HG03342 (cell line): ENCODE data around the gene MC1R.
A peak's percentile ranks its signal among the peaks of the same experiment; 100 is the strongest.
"Not testable (repeated sequence)": the region's sequence is repeated elsewhere in the genome, so short reads cannot be mapped to it uniquely, and the experiment has no call there.

Experiments
- ATAC-seq: cut with Tn5 transposase; IDR thresholded peaks from one replicate; pipeline ENCODE4 v1.9.1; 2021; ENCODE audit warnings: mild to moderate bottlenecking, moderate library complexity; ENCODE audit not compliant: unreplicated experiment

Gene MC1R

DNA sequence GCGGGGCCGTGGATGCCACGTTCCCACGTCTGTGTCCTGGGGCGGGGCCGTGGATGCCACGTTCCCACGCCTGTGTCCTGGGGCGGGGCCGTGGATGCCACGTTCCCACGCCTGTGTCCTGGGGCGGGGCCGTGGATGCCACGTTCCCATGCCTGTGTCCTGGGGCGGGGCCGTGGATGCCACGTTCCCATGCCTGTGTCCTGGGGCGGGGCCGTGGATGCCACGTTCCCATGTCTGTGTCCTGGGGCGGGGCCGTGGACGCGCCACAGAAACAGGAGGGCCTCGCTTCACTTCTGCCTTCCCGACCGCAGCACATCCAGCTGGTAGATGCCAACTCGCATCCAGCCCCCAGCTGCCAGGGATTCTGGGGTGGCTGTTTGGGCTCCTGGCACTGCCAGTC is 15.4 kb downstream of the MC1R start:
- ATAC-seq, result not testable (repeated sequence)

DNA sequence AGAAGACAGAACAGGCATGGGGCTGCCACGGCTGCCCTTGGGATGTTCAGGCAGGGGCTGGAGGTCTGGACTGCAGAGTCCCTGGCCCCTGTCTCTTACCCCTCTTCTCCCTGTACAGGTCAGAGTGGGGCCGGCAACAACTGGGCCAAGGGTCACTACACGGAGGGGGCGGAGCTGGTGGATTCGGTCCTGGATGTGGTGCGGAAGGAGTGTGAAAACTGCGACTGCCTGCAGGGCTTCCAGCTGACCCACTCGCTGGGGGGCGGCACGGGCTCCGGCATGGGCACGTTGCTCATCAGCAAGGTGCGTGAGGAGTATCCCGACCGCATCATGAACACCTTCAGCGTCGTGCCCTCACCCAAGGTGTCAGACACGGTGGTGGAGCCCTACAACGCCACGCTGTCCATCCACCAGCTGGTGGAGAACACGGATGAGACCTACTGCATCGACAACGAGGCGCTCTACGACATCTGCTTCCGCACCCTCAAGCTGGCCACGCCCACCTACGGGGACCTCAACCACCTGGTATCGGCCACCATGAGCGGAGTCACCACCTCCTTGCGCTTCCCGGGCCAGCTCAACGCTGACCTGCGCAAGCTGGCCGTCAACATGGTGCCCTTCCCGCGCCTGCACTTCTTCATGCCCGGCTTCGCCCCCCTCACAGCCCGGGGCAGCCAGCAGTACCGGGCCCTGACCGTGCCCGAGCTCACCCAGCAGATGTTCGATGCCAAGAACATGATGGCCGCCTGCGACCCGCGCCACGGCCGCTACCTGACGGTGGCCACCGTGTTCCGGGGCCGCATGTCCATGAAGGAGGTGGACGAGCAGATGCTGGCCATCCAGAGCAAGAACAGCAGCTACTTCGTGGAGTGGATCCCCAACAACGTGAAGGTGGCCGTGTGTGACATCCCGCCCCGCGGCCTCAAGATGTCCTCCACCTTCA is 16.2 kb downstream of the MC1R start:
- ATAC-seq, result no peak

DNA sequence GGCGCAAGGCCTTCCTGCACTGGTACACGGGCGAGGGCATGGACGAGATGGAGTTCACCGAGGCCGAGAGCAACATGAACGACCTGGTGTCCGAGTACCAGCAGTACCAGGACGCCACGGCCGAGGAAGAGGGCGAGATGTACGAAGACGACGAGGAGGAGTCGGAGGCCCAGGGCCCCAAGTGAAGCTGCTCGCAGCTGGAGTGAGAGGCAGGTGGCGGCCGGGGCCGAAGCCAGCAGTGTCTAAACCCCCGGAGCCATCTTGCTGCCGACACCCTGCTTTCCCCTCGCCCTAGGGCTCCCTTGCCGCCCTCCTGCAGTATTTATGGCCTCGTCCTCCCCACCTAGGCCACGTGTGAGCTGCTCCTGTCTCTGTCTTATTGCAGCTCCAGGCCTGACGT is 17.0 kb downstream of the MC1R start:
- ATAC-seq, result not testable (repeated sequence)

DNA sequence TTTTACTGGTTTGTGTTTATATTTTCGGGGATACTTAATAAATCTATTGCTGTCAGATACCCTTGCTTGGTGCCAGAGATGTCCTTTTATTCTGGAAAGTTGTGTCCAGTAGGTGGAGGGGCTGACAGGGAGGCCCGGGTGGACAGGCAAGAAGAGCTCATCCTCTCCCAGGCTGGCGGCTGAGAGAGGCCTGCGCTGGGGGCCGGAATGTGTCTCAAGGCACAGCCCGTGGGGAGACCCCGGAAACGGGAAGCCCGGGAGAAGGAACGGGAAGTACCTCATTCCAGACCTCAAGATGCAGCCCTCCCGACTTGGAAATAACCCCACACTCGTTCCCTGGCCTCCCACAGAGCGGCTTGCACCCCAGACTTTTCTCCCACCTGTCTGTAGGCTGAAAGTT is 17.4 kb downstream of the MC1R start:
- ATAC-seq, result no peak

DNA sequence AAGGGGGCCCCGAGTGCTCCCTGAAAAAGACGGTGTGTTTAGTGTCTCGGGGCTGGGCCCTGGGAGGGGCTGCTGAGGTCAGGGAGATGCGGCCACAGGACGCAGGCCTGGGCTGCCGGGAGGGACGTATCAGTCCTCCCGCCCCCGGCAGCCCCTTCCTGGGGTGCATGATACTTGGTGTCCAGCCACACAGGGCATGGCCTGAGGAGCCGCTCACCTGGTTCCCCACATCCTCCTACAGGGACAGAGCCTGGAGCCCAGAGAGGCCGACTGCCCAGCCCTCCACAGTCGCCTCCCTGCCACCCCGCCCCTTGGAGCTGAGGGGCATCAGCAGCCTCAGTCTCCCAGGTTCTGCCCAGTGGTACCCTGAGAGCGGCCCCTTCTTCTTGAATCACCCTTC is 17.8 kb downstream of the MC1R start:
- ATAC-seq, result no peak

DNA sequence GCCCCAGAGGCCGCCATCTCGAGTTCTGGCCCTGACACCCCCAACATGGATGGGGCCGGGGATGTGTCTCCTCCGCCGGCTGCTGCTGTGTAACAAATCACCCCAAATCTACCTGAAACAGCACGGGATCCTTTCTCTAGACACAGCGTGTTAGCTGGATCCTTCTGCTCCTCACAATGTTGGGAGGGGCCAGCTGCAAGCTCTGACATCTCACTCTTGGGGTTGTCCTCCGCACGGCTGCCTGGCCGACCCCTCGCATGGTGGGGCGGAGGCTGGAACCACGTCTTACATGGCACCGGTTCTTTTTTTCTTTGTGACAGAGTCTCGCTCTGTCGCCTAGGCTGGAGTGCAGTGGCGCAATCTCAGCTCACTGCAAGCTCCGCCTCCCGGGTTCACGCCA is 18.3 kb downstream of the MC1R start:
- no peak for ATAC-seq

DNA sequence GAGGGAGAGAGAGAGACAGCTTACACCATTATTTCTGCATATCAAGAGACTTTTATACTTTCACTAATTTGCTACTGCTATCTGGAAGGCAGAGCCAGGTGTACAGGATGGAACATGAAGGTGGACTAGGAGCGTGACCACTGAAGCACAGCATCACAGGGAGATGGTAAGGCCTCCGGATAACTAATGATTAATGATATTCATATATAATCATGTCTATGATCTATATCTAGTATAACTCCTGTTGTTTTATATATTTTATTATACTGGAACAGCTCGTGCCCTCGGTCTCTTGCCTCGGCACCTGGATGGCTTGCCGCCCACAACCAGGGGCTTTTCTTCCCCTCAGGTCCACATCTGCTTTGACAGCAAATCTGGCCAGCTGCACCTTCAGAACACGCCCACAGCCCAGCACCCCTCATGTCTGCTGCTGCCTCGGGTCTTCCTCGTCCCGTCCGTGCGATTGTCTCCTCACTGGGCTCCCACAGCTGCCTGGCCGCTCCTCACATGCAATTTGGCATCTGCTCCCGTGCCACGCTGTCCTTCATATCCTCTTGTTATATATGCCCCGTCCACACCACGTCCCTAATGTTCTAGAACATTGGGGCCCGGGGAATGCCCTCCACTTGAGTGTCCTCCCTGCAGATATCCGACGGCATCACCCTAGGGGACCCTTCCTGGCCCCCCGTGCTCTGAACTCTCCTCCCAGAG is 19.7 kb downstream of the MC1R start:
- no peak for ATAC-seq

DNA sequence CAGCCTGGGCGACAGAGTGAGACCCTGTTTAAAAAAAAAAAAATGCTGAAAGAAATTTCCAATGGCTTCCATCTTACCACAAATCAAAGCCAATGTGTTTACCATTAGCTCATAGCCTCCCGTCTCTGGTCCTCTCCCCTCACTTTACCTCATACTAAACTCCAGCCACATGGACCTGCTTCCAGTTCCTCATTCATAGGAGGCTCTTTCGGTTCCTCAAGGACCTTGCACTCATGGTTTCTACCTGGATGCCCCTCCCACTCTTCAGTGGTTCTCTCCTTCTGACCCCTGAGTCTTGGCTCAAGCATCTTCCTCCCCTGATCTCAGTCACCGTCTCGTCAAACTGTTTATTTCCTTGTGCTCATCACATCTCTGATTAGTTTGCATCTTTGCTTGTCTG is 26.1 kb downstream of the MC1R start:
- ATAC-seq, result peak; percentile 42

DNA sequence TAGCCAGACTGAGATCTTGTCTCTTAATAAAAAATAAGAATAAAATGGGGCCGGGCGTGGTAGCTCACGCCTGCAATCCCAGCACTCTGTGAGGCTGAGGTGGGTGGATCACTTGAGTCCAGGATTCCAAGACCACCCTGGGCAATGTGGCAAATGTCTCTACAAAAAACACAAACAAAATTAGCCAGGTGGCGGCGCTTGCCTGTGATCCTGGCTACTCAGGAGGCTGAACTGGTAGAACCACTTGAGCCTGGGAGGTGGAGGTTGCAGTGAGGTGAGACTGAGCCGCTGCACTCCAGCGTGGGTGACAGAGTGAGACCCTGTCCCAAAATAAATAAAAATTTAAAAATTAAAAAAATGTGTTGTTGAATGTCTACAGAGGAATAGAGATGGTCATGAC is 27.0 kb downstream of the MC1R start:
- ATAC-seq, result no peak

DNA sequence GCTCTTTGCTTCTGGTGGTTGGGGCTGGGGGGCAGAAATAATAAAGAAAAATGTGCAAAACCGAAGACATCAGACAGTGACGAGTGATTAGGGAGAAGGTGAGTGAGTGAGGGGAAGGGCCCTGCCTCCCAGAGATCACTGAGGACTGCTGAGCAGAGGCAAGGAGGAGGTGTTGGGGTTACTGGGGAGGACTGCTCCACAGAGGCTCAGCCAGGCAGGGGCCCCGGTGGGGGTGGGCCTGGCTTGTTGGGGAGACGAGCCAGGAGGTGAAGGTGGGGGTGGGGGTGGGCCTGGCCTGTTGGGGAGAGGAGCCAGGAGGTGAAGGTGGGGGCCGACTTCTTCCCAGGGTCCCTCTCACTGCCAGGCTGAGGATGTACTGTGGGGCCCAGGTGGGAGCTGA is 27.9 kb downstream of the MC1R start:
- no peak for ATAC-seq

DNA sequence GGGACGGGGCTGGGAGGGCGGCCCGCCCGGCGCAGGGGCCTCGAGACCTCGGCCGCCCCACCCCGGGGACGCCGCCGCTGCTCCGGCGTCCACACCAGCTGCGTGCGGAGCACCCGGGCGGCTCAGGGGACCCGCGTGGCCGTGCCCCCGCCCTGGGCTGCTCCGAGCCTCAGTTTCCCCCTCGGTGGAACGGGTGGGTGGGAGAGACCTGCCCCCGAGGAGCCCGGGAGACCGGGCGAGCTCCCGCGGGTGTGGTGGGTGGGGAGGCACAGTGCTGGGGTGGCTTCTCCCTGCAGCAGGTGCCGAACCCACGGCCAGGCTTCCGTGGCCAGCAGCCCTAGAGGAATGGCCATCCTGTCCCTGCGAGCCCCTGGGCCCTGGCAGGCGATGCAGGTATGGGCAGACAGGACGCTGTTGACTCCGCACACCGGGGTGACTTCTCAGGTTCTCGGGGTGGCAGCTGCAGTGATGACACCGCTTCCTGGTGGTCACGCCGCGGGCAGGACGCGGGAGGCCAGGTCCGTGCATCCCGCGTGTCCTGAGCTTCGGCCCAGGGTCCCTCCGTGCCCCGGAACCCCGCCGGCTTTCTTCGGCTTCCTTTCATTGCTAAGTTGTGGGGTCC is 30.6 kb downstream of the MC1R start:
- ATAC-seq, result no peak

DNA sequence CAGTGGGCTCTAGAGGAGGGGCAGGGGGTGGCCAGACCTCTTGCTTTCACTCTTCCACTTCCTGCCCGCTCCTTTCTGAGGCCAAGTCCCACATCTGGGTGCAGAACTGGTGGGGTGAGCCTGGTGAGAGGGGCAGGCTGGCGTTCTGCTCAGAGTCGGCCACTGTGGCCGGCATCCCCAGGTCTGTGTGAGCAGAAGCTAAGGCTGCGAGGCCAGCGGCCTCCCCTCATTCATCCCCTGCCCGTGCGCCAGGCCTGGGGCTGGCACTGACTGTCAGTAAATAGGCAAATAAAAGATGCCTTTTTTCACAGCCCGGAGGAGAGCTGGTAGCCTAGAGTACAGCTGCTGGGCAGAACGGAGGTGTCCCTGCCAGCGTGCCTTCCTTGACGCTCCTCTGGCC is 31.1 kb downstream of the MC1R start:
- no peak for ATAC-seq

DNA sequence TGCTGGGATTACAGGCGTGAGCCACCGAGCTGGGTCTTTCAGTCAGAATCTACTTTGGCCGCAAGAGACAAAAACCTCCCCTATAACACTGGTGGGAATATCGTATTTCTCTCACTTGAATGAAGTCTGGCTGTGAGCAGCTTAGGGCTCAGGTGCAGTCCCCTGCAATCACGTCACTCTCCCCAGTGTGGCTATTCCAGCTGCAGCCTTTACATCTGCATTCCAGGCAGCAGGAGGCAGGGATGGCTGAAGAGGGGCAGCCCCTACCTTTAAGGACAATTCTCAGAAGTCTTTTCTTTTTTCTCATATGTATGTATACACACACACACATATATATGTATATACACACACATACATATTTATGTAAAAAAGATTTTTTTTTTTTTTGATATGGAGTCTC is 32.8 kb downstream of the MC1R start:
- no peak for ATAC-seq

DNA sequence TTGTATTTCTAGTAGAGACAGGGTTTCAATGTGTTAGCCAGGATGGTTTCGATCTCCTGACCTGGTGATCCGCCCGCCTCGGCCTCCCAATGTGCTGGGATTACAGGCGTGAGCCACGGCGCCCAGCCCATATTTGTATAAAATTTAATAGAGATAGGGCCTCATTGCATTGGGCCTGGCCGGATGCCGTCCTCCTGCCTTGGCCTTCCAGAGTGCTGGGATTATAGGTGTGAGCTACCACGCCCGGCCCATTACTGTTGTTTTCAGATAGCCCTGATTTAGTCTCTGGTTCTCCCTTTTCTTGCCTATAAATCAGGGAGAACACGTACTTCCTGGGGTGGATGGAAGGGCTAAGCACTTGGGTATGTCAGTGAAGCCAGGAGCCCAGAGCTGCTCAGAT is 33.4 kb downstream of the MC1R start:
- ATAC-seq, result no peak

DNA sequence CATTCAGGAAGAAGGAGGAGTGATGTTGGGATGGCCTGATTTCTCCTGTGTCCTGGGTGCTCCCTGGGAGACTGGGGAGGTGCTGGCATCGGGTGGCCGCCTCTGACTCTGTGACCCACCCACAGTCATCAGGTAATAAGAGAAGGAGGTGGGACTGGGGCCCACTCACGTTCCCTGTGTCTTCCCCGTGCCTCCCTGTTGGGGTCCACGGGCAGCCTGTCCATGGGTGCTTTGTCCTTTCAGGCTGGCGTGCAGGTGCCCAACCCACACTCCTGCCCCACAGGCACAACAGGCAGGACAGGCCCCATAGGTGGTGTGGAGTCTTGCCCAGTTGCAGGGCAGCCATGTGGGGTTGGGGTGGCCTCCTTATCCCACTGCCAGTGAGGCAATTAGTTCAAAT is 33.9 kb downstream of the MC1R start:
- ATAC-seq, result no peak

DNA sequence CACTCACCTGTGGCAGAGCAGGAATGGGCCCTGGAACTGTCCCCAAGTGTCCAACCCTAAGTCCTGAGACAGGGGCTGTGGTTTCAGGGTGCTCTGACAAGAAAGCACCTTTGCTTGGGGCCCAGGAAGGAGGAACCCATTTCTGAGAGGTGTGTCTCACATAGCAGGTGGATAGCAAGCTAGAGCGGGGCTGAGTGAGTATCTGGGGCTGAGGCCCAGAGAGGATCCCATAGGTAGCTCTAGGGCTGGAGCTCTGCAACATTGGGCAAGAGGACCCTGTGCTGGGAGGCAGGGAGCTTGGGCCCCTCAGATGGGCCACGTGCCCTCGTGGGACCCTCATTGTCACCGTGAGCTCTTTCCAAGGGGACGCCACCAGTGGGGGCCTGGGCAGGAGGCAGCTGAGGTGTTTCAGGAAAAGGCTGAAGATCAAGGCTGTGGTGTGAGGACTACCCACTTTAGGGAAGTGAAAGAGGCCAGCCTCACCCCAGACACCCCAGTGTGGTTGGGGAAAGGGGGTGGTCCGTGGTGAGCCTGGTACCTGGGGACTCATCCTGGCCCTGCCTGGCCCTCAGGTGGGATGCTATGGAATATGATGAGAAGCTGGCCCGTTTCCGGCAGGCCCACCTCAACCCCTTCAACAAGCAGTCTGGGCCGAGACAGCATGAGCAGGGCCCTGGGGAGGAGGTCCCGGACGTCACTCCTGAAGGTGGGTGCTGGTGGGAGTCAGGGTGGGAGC is 35.2 kb downstream of the MC1R start:
- peak; percentile 59 for ATAC-seq

DNA sequence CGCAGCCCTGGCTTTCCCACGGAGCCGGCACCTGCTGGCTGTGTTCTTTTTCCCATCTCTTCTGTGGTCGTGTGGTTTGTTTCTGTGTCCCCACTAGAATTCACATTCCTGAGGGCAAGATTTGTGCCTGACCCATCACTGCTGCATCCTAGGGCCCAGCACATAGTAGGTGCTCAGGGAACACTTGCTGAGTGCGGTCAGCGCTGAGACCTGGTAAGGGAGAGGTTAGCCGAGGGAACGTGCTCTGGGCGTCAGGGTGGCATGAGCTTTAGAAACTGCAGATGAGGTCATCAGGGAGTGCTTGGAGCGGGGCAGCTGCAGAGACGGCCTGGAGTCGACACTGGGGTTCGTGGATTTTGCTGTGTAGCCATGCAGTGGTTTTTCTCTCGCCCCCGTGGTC is 35.8 kb downstream of the MC1R start:
- ATAC-seq, result no peak

DNA sequence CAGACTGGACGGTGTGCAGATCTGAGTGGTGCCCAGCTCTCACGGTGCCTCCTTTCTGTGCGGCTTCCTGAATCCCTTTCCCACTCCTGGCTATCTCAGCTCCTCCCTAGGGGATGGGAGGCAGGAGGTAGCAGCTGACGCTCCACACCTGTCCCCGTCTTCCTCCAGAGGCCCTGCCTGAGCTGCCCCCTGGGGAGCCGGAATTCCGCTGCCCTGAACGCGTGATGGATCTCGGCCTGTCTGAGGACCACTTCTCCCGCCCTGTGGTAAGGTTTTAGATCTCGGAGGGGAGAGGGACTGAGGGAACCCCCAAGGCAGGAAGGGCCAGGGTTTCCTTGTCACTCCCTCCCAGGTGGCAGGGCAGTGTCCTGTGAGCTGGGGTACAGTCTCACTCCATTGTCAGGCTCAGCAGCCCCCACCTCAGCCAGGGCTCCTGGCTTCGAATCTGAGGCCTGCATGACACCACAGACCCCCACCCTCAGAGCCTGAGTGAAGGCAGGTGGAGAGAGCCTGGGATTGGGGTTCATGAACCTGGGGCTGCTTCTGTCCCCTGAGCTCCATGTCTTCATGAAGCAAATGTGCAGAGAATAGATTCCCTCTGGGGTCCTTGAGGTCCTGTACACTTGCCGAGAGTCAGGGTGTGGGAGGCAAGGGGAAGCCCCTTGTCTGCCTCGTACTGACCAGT is 36.5 kb downstream of the MC1R start:
- ATAC-seq, result no peak

DNA sequence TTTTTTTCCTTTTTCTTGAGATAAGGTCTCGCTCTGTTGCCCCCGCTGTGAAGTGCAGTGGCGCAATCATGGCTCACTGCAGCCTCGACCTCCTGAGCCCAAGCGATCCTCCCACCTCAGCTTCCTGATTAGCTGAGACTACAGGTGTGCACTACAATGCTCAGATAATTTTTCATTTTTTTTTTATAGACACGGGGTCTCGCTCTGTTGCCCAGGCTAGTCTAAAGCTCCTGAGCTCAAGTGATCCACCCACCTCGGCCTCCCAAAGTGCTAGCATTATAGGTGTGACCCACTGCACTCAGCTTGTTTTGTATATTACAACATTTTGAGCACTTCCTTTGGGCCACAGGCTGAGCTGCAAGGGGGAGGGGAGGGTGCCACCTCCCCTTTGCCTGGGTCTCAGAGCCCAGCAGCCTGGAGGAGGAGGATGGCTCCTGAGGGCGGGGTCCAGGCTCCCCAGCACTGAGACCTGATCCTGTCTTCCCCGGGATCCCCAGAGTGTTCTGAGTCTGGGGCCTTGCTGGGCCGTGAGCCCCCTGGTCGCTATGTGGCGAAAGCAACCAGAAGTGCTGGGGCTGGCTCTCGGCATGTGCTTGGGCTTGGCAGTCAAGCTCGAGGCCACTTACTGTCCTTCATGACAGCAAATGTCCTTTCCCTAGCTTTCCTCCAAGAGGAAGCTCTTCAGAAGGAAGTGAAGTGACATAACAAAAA is 38.0 kb downstream of the MC1R start:
- ATAC-seq, result no peak

DNA sequence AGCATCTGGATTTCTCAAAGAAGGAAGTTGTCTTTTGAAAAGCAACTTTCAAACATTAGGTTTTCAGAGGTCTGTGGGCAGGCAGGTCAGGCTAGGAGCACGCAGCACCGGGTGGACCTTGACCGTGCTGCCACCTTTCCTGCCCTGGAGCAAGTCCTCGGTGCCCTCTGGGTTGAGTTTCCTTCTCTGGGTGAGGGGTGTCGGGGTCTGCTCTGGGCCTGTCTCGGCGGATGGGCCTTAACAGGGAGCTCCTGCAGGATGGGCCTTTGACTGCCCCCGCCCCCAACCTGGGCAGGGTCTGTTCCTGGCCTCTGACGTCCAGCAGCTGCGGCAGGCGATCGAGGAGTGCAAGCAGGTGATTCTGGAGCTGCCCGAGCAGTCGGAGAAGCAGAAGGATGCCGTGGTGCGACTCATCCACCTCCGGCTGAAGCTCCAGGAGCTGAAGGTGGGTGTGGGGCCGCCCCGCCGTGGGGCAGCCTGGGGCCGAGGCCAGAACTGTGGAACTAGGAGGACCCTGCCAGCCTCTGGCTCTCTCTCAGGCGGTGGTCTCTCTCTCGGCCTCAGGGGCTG is 38.6 kb downstream of the MC1R start:
- no peak for ATAC-seq
